Kidney (tissue), 14 donors: ENCODE measurements around the gene CGB8. TPM values are rescaled to one million over a fixed set of nuclear protein-coding genes. Genes with fewer than 3 reads are reported as not detected.

Experiments used
- DNase-seq, 5 donors: peaks; one replicate each; pipeline ENCODE4 v3.0.0-alpha.2; 2013 to 2020
- FAIRE-seq: peaks from 2 replicates; lab custom pipeline; 2012; peaks lifted over from hg19 to GRCh38; lab: Jason Lieb, UNC
- H3K27ac ChIP-seq, 2 donors: one replicate each; pipeline ENCODE4 v1.7.0; 2013; ENCODE audit warnings: low read depth in 2 of 2, low read length in 2 of 2, inconsistent platforms in 1 of 2
- H3K27me3 ChIP-seq: one replicate; pipeline ENCODE4 v1.7.1; 2013; ENCODE audit warnings: low read length, inconsistent platforms; ENCODE audit not compliant: control insufficient read depth, insufficient read depth
- H3K36me3 ChIP-seq, 3 donors: one replicate each; pipeline versions ENCODE4 v1.7.0 to v1.7.1; 2013; ENCODE audit warnings: low read length in 3 of 3, control low read depth in 1 of 3, inconsistent platforms in 1 of 3; ENCODE audit not compliant: insufficient read depth in 3 of 3, control insufficient read depth in 2 of 3
- H3K4me1 ChIP-seq, 3 donors: one replicate each; pipeline versions ENCODE4 v1.7.0 to v1.7.1; 2013; ENCODE audit warnings: low read length in 3 of 3, inconsistent platforms in 1 of 3, low read depth in 1 of 3; ENCODE audit not compliant: control insufficient read depth in 2 of 3, insufficient read depth in 2 of 3
- H3K4me3 ChIP-seq, 3 donors: one replicate each; pipeline versions ENCODE4 v1.7.0 to v1.8.1; 2013; ENCODE audit warnings: low read length in 3 of 3, control low read depth in 1 of 3, inconsistent platforms in 1 of 3
- H3K9ac ChIP-seq, 3 donors: one replicate each; pipeline versions ENCODE4 v1.7.0 to v1.7.1; 2013; ENCODE audit warnings: low read length in 3 of 3, control low read depth in 1 of 3, inconsistent platforms in 1 of 3
- H3K9me3 ChIP-seq, 3 donors: one replicate each; pipeline versions ENCODE4 v1.7.0 to v1.7.1; 2013; ENCODE audit warnings: low read length in 3 of 3, control low read depth in 1 of 3, inconsistent platforms in 1 of 3; ENCODE audit not compliant: control insufficient read depth in 2 of 3, insufficient read depth in 1 of 3
- CTCF ChIP-seq: IDR thresholded peaks from 3 replicates; pipeline ENCODE4 v1.5.1; 2012; ENCODE audit warnings: mild to moderate bottlenecking, moderate library complexity, borderline replicate concordance; ENCODE audit not compliant: insufficient read depth; ENCODE audit errors: extremely low read depth
- intact Hi-C: fragments of 100-400 bp; cut with DNase I; formaldehyde crosslinking; loops from one replicate; pipeline ENCODE4 v1.11.1; 2022
- polyA plus RNA-seq: library from polyadenylated mRNA; stranded (reverse); fragments of 350-450 nt; fragmentation: Illumina TruSeq; extraction: RNeasy Lipid Tissue Mini Kit (QIAGEN cat#74804); gene quantifications from one replicate; pipeline ENCODE4 v1.2.3, GENCODE V29; 2014; ENCODE audit warnings: low read depth, low replicate concordance; ENCODE audit not compliant: insufficient read depth
- total RNA-seq: library from RNA; stranded (reverse); fragmentation: NEBNext Ultra II Directional; extraction: Animal tissue kit (Norgen Biotek cat#: 25700); gene quantifications from one replicate; pipeline ENCODE4 v1.2.1, GENCODE V29; 2021
- donor health status: control.
- donor health status: control.
- donor health status: control.
- donor health status: control.
- donor health status: control.
- donor health status: DM: yes; HTN: yes; CAD: no.
- donor health status: Normal renal cell carcinoma (clear cell type).

Gene CGB8
- total and polyA plus RNA-seq, 2 donors from 2014 or later, result not detected

- Histone ChIP-seq H3K27ac (no peak overlapping the region), H3K9me3 (no peaks in the 10 kb centered on the region), H3K36me3 (peaks cover 0 to 28% (median 27%) of the 10 kb centered on the region in 3 donors), H3K27me3 (no peaks in the 10 kb centered on the region), H3K9ac (no peak overlapping the region), H3K4me1 (no peaks in the 10 kb centered on the region), H3K4me3 (no peak overlapping the region)
- DNase-seq, result no peak
- TF ChIP-seq CTCF, result no peak
- no peak for FAIRE-seq
- intact Hi-C loops, result no loop called here
Measured at GRCh38 chr19:49006905-49007304, 42.0 kb downstream of the CGB8 start.

GRCh38 chr19:49004964-49005614, 43.8 kb downstream of the CGB8 start:
- no peaks in the 10 kb centered on the region for H3K9me3 ChIP-seq
- TF ChIP-seq CTCF, result no peak
- intact Hi-C loops, result no loop called here
- no peak for FAIRE-seq
- no peak overlapping the region for H3K27ac ChIP-seq
- no peak overlapping the region for H3K4me3 ChIP-seq
- DNase-seq, result no peak
- no peaks in the 10 kb centered on the region for H3K27me3 ChIP-seq
- H3K36me3 ChIP-seq, result peaks cover 0 to 25% (median 19%) of the 10 kb centered on the region in 3 donors
- no peak overlapping the region for H3K9ac ChIP-seq
- no peaks in the 10 kb centered on the region for H3K4me1 ChIP-seq

GRCh38 chr19:49004133-49004532, 44.8 kb downstream of the CGB8 start:
- Histone ChIP-seq H3K27me3 (no peaks in the 10 kb centered on the region), H3K9ac (no peak overlapping the region), H3K4me3 (no peak overlapping the region), H3K36me3 (peaks cover 0 to 25% (median 18%) of the 10 kb centered on the region in 3 donors), H3K9me3 (no peaks in the 10 kb centered on the region), H3K27ac (no peak overlapping the region), H3K4me1 (no peaks in the 10 kb centered on the region)
- TF ChIP-seq CTCF, result no peak
- DNase-seq (no peak), FAIRE-seq (no peak)
- intact Hi-C loops, result no loop called here
